Endothelial cell of umbilical vein (primary cell): Measurements from ENCODE around the gene EEF1AKMT2. TPM values are rescaled to one million over a fixed set of nuclear protein-coding genes. Genes with fewer than 3 reads are reported as not detected.

Source experiments
- BruUV-seq: library from RNA; stranded (reverse); fragments of 400-500 nt; replicated peaks from 2 replicates; lab custom pipeline; 2021; lab: Mats Ljungman, UMichigan
- CTCF ChIA-PET: fragments of 300-600, 350-600 bp; sonication (Branson Sonifier 250); formaldehyde crosslinking; loops from one replicate; lab custom pipeline; 2021; ENCODE audit warnings: antibody characterized with exemption, inconsistent platforms; lab: Charles Lee
- POLR2A ChIA-PET: fragments of 300-600, 350-600 bp; sonication (Branson Sonifier 250); formaldehyde crosslinking; loops from one replicate; lab custom pipeline; 2021; ENCODE audit warnings: antibody characterized with exemption, inconsistent platforms; lab: Charles Lee
- DNase-seq: peaks from one replicate; pipeline ENCODE4 v3.0.0-alpha.2; 2011; ENCODE audit warnings: low read depth, low spot score
- FAIRE-seq: peaks from 2 replicates; lab custom pipeline; 2011; peaks lifted over from hg19 to GRCh38; lab: Jason Lieb, UNC
- H2AFZ ChIP-seq: 2 replicates; pipeline ENCODE4 v1.6.0; 2012; ENCODE audit warnings: low read depth, low read length, control low read depth, inconsistent platforms
- H3K27ac ChIP-seq: 2 replicates; pipeline ENCODE4 v1.5.1; 2011; ENCODE audit warnings: low read depth, mild to moderate bottlenecking, control low read depth, low read length, moderate library complexity; ENCODE audit not compliant: insufficient read depth
- H3K27me3 ChIP-seq, 2 experiments: 2 replicates each; pipeline versions ENCODE4 v1.6.0 to v1.6.1; 2011; ENCODE audit warnings: low read length in 2 of 2, mixed read lengths in 1 of 2; ENCODE audit not compliant: control insufficient read depth in 2 of 2, insufficient read depth in 2 of 2
- H3K36me3 ChIP-seq, 2 experiments: 2 replicates in 1 of 2; 3 replicates in 1 of 2; pipeline ENCODE4 v1.5.1; 2011; ENCODE audit warnings: low read length in 2 of 2, mild to moderate bottlenecking in 1 of 2, moderate library complexity in 1 of 2; ENCODE audit not compliant: control insufficient read depth in 2 of 2, insufficient read depth in 2 of 2; ENCODE audit errors: extremely low read depth in 1 of 2
- H3K4me1 ChIP-seq: 3 replicates; pipeline ENCODE4 v1.5.1; 2011; ENCODE audit warnings: mild to moderate bottlenecking, low read length; ENCODE audit not compliant: control insufficient read depth, insufficient read depth; ENCODE audit errors: extremely low read depth
- H3K4me2 ChIP-seq: 2 replicates; pipeline ENCODE4 v1.6.1; 2011; ENCODE audit warnings: low read length, control low read depth, mixed read lengths; ENCODE audit not compliant: insufficient read depth
- H3K4me3 ChIP-seq, 3 experiments: fragments of 200-600 bp in 1 of 3; sonication (generic), shearing (Covaris generic) in 1 of 3; replicated peaks in 1 of 3; 2 replicates each; pipeline ENCODE4 v1.5.1; 2011 to 2016; ENCODE audit warnings: control low read depth in 3 of 3, low read length in 3 of 3, mild to moderate bottlenecking in 2 of 3, inconsistent platforms in 1 of 3, low read depth in 1 of 3, moderate library complexity in 1 of 3; ENCODE audit not compliant: insufficient read depth in 1 of 3
- H3K79me2 ChIP-seq: 2 replicates; pipeline ENCODE4 v1.6.0; 2012; ENCODE audit warnings: low read length, inconsistent platforms; ENCODE audit not compliant: control insufficient read depth, insufficient read depth
- H3K9ac ChIP-seq: replicated peaks from 2 replicates; pipeline ENCODE3; 2011; ENCODE audit warnings: low read length, control low read depth; ENCODE audit not compliant: insufficient read depth; ENCODE audit errors: extremely low read depth
- H3K9me1 ChIP-seq: replicated peaks from 3 replicates; pipeline ENCODE4 v1.6.0; 2011; ENCODE audit warnings: mild to moderate bottlenecking, low read length; ENCODE audit not compliant: control insufficient read depth, insufficient read depth; ENCODE audit errors: extremely low read depth
- H3K9me3 ChIP-seq: replicated peaks from 2 replicates; pipeline ENCODE4 v1.5.1; 2012; ENCODE audit warnings: low read length, inconsistent platforms; ENCODE audit not compliant: control insufficient read depth, insufficient read depth
- H4K20me1 ChIP-seq: replicated peaks from 2 replicates; pipeline ENCODE3; 2011; ENCODE audit warnings: mild to moderate bottlenecking, low read length; ENCODE audit not compliant: control insufficient read depth, insufficient read depth; ENCODE audit errors: extremely low read depth
- EZH2 ChIP-seq: IDR thresholded peaks from 2 replicates; pipeline ENCODE4 v1.6.1; 2012; ENCODE audit warnings: borderline replicate concordance, low read depth, mild to moderate bottlenecking, moderate library complexity, low read length, inconsistent platforms; ENCODE audit not compliant: severe bottlenecking
- FOS ChIP-seq: IDR thresholded peaks from 2 replicates; pipeline ENCODE4 v1.6.1; 2011; ENCODE audit warnings: mild to moderate bottlenecking, low read length, moderate library complexity, borderline replicate concordance; ENCODE audit not compliant: insufficient read depth
- JUN ChIP-seq: IDR thresholded peaks from 2 replicates; pipeline ENCODE4 v1.6.1; 2011; ENCODE audit warnings: borderline replicate concordance, low read depth; ENCODE audit not compliant: insufficient read length, insufficient read depth
- MYC ChIP-seq: IDR thresholded peaks from one replicate; pipeline ENCODE4 v1.6.1; 2011; ENCODE audit warnings: mild to moderate bottlenecking, low read depth, low read length
- POLR2A ChIP-seq: IDR thresholded peaks from 2 replicates; pipeline ENCODE4 v1.6.1; 2012; ENCODE audit warnings: low read depth, mild to moderate bottlenecking, control low read depth, low read length
- POLR2AphosphoS5 ChIP-seq: IDR thresholded peaks from 2 replicates; pipeline ENCODE4 v1.6.1; 2012; ENCODE audit warnings: low read depth, mild to moderate bottlenecking, control low read depth, low read length, moderate library complexity; ENCODE audit not compliant: insufficient read depth
- dilution Hi-C: fragments of 300-500 bp; cut with MboI; formaldehyde crosslinking; loops from one replicate; pipeline ENCODE4 v1.15.0; 2019; ENCODE audit warnings: low sequenced_read_pairs; ENCODE audit not compliant: extremely low pct_ligation_motif_present
- intact Hi-C: fragments of 100-400 bp; cut with micrococcal nuclease; formaldehyde crosslinking; loops from one replicate; pipeline ENCODE4 v1.10.0; 2022
- polyA plus RNA-seq, 4 experiments: library from polyadenylated mRNA; depleted of rRNA in 3 of 4; stranded (reverse) in 3 of 4; unstranded in 1 of 4; fragments of >200 nt; gene quantifications; 2 replicates each; pipeline versions ENCODE4 v1.2.1 to v1.2.3, GENCODE V29; 2011 to 2012; ENCODE audit warnings: missing spikeins in 1 of 4
- total RNA-seq: library from RNA; stranded (reverse); gene quantifications from 2 replicates; pipeline ENCODE4 v1.2.3, GENCODE V29; 2021
- TF ChIP-seq, protein P1 (sequence below): IDR thresholded peaks from 2 replicates; pipeline ENCODE4 v1.6.1; 2011; ENCODE audit not compliant: insufficient read depth, insufficient read length

Gene EEF1AKMT2
- total and polyA plus RNA-seq, 2 donors (not counting 3 experiments of a cell fraction or from before 2014, with no cell fraction given): 8.5 to 21.3 TPM

DNA sequence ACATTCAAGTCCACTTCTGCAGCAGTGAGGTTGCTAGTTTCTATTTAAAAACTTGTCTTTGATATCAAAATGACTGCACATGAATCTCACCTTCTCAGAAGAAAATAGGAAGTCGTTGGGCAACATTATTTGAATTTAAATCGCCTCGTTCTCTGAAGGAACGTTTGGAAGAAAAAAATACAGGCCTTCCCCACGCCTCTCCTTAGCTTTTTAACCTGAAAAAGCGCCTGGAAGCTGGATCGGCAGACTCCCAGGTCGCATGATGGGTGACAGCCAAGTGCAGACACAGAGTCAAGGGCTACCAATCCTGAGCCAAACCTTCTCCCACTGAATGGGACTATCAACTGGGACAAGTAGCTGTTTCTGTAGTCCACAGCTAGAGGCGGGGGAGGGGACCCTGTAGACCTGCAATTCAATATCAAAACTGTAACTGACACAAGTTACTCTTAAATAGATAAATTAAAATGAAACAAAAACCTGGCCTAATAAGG is 49.7 kb downstream of the EEF1AKMT2 start:
- no peaks in the 10 kb centered on the region for H3K9me1 ChIP-seq
- peaks cover 31% of the 10 kb centered on the region for H3K79me2 ChIP-seq
- no peak overlapping the region for H3K27ac ChIP-seq
- CTCF ChIA-PET: interaction anchor here (0.6 to 4.7 kb wide), 61 partner anchors 8 to 338 kb away, joined by 3 to 226 read pairs (median 6); partner anchors contain the start of genes EEF1AKMT2 and LHPP
- H3K4me3 ChIP-seq: no peak overlapping the region
- H3K4me2 ChIP-seq: peak overlapping the region; percentile 38
- peak overlapping the region; percentile 72 for H3K9ac ChIP-seq
- H3K4me1 ChIP-seq: peaks cover 39% of the 10 kb centered on the region
- H4K20me1 ChIP-seq: no peaks in the 10 kb centered on the region
- no peaks in the 10 kb centered on the region for H3K9me3 ChIP-seq
- TF ChIP-seq FOS (no peak), POLR2AphosphoS5 (no peak), POLR2A (no peak), EZH2 (no peak), JUN (no peak), MYC (no peak)
- TF ChIP-seq, protein P1, sequence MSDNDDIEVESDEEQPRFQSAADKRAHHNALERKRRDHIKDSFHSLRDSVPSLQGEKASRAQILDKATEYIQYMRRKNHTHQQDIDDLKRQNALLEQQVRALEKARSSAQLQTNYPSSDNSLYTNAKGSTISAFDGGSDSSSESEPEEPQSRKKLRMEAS: no peak
- intact Hi-C loops: loop anchor here (1.0 to 5.0 kb wide), 8 partner anchors 23 to 325 kb away; partner anchors contain the start of gene OAT
- no peak overlapping the region for H2AFZ ChIP-seq
- DNase-seq (no peak), FAIRE-seq (peak; percentile 47)
- BruUV-seq: no TSS peak
- no peaks in the 10 kb centered on the region for H3K36me3 ChIP-seq
- POLR2A ChIA-PET: interaction anchor here (1.7 kb wide), 1 partner anchor 24 kb away, joined by 5 read pairs; no protein-coding TSS in a partner anchor
- dilution Hi-C loops: no loop called here
- no peaks in the 10 kb centered on the region for H3K27me3 ChIP-seq
